Measurements from ENCODE around the gene NDUFB10. TPM values are rescaled to one million over a fixed set of nuclear protein-coding genes. Genes with fewer than 3 reads are reported as not detected.
"Not testable (repeated sequence)": the region's sequence is repeated elsewhere in the genome, so short reads cannot be mapped to it uniquely, and the experiment has no call there.

NDUFB10 gene
- total RNA-seq, 2 donors from 2014 or later, result 57.7 to 58.1 TPM

GRCh38 chr16:1918351-1919326, 40.7 kb upstream of the NDUFB10 start, which contains the start of gene HS3ST6:
Gene HS3ST6 (minus strand): TSS chr16:1918415. CDS start chr16:1918323, 92 bp downstream.
- H3K27me3 Mint-ChIP-seq, result peaks cover 60% of the 10 kb centered on the region
- no peak for ATAC-seq
- H3K4me1 Mint-ChIP-seq, result peaks cover 8% of the 10 kb centered on the region

GRCh38 chr16:1919327-1919998, 39.9 kb upstream of the NDUFB10 start:
- no peak for ATAC-seq
- H3K4me1 Mint-ChIP-seq, result peaks cover 8% of the 10 kb centered on the region
- H3K9me3 ChIP-seq (ENCODE audit: control insufficient read depth, low read length, poor library complexity, severe bottlenecking), result no peaks in the 10 kb centered on the region
- no peak for DNase-seq
- H3K27me3 Mint-ChIP-seq, result peaks cover 68% of the 10 kb centered on the region
- no peak overlapping the region for H3K27ac Mint-ChIP-seq
- peaks cover 7% of the 10 kb centered on the region for H3K36me3 Mint-ChIP-seq (ENCODE audit: low read depth)
- H3K4me3 Mint-ChIP-seq, result no peak overlapping the region

More at GRCh38 chr16:1918351-1919326, 40.7 kb upstream of the NDUFB10 start, which contains the start of gene HS3ST6:
- Mint-ChIP-seq H3K36me3 (ENCODE audit: low read depth) (peaks cover 7% of the 10 kb centered on the region), H3K27ac (no peak within 1 kb of the TSS), H3K4me3 (no peak within 1 kb of the TSS)
- no peak for DNase-seq
- H3K9me3 ChIP-seq (ENCODE audit: control insufficient read depth, low read length, poor library complexity, severe bottlenecking), result no peaks in the 10 kb centered on the region

- peaks cover 70% of the 10 kb centered on the region for H3K27me3 Mint-ChIP-seq
- H3K36me3 Mint-ChIP-seq (ENCODE audit: low read depth); H3K9me3 ChIP-seq (ENCODE audit: control insufficient read depth, low read length, poor library complexity, severe bottlenecking); ATAC-seq; H3K27ac Mint-ChIP-seq; H3K4me1 Mint-ChIP-seq; H3K4me3 Mint-ChIP-seq; DNase-seq: not testable (repeated sequence)
These were observed 39.2 kb upstream of the NDUFB10 start for GRCh38 chr16:1920122-1920521.

DNA sequence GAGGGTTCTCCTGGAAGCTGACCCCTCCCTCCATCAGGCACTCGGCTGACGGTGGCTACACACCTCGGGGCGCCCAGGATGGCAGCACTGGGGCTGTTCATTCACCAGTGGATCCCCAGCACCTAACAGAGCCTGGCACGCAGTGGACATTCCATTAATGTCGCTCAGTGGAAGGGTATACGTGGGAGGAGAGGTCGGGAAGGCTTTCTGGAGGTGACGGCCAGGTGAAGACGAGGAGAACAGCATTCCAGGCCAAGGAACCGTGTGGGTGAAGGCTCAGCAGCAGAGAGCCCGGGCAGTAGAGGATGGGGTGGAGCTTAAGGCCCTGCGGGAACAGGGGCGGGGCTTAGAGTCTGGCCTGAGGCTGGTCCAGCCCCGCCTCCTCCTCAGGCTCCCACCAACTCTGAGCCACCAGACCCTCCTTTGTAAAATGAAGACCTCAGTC, 38.6 kb upstream of the NDUFB10 start:
- no peaks in the 10 kb centered on the region for H3K9me3 ChIP-seq (ENCODE audit: control insufficient read depth, low read length, poor library complexity, severe bottlenecking)
- Mint-ChIP-seq H3K36me3 (ENCODE audit: low read depth) (peaks cover 7% of the 10 kb centered on the region), H3K27ac (no peak overlapping the region), H3K27me3 (peaks cover 63% of the 10 kb centered on the region), H3K4me1 (peaks cover 8% of the 10 kb centered on the region), H3K4me3 (no peak overlapping the region)
- ATAC-seq, result no peak
- DNase-seq, result no peak

DNA sequence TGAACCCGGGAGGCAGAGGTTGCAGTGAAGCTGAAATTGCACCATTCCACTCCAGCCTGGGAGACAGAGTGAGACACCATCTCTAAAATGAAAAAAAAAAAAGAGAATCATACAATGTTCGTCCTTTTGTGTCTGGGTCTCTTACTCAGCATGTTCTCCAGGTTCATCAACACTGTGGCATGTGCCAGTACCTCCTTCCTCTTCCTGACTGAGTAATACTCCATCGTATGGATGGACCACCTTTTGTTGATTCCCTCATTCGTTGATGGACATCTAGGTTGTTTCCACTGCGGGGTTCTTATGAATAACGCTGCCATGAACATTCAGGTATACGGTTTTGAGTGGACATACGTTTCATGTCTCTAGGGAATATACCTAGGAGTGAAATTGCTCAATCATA, 37.0 kb upstream of the NDUFB10 start:
- no peaks in the 10 kb centered on the region for H3K9me3 ChIP-seq (ENCODE audit: control insufficient read depth, low read length, poor library complexity, severe bottlenecking)
- ATAC-seq, result no peak
- H3K4me1 Mint-ChIP-seq, result peaks cover 6% of the 10 kb centered on the region
- no peak overlapping the region for H3K27ac Mint-ChIP-seq
- DNase-seq, result no peak
- peaks cover 48% of the 10 kb centered on the region for H3K27me3 Mint-ChIP-seq
- peaks cover 7% of the 10 kb centered on the region for H3K36me3 Mint-ChIP-seq (ENCODE audit: low read depth)
- no peak overlapping the region for H3K4me3 Mint-ChIP-seq

DNA sequence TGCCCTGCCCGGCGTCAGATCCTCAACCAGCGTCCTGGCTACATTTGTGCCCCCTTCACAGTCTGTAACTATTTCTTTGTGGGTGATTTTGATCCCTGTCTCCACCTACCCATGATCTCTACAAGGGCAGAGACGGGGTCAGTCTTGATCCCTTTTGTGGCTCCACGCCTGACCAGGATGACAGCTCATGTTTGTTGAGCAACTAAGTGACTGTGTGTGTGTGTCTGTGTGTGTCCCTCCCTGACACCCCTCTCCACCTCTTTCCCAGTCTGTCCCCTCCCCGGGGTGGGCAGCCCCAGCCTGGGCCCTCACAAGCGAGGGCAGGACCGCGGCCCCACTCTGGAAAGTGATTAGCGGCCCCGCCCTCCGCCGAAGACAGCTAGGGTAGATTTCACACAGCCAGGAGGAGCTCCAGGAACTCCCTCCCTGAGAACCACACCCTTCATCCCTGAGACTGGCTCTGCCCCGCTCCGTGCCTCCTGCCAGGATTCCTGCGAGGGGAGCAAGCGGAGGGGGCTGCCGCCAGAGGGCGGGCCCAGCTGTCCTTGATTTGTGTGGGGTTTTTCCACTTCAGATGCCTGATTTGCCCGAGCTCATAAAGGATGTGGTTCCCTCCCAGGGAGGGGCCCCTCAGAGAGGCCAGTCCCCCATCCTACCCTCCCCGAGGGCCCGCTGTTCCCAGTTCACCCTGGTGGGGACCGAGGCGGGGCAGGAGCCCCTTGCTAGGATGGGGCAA, 35.9 kb upstream of the NDUFB10 start:
- peaks cover 48% of the 10 kb centered on the region for H3K27me3 Mint-ChIP-seq
- ATAC-seq (no peak), DNase-seq (no peak)
- H3K27ac Mint-ChIP-seq, result no peak overlapping the region
- no peaks in the 10 kb centered on the region for H3K9me3 ChIP-seq (ENCODE audit: control insufficient read depth, low read length, poor library complexity, severe bottlenecking)
- H3K4me1 Mint-ChIP-seq, result peaks cover 6% of the 10 kb centered on the region
- H3K36me3 Mint-ChIP-seq (ENCODE audit: low read depth), result peaks cover 7% of the 10 kb centered on the region
- no peak overlapping the region for H3K4me3 Mint-ChIP-seq

DNA sequence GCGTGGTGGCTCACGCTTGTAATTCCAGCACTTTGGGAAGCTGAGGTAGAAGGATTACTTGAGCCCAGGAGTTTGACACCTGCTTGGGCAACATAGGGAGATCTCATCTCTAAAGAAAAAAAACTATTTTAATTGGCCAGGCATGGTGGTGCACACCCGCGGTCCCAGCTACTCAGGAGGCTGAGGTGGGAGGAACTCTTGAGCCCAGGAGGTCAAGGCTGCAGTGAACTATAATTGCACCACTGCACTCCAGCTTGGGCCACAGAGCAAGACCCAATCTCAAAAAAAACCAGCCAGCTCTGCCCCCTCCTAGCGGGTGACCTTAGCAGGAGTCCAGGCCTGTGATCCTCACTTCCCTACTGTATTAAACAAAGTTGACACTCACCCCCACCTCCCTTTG, 35.2 kb upstream of the NDUFB10 start:
- DNase-seq (no peak), ATAC-seq (no peak)
- Mint-ChIP-seq H3K27ac (no peak overlapping the region), H3K4me1 (peaks cover 7% of the 10 kb centered on the region), H3K4me3 (no peak overlapping the region), H3K36me3 (ENCODE audit: low read depth) (peaks cover 7% of the 10 kb centered on the region), H3K27me3 (peaks cover 48% of the 10 kb centered on the region)
- H3K9me3 ChIP-seq (ENCODE audit: control insufficient read depth, low read length, poor library complexity, severe bottlenecking), result no peaks in the 10 kb centered on the region

DNA sequence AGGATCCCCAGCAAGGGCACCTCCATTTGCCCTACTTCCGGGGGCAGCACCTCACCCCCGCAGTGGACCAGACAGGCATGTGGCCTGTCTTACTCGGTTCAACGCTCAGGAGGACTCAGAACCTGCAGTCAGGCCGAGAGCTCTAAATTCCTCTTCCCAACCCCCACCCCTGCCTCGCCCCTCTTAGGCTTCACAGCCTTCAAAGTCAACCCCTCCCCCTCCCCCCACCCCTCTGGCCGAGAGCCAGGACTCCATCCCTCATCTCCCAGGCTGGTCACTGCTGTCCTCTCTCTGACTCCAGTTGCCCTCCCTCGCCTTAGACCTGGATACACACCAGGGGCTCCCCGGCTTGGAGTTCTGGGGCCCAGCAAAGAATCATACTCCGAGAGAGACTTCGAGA, 33.1 kb upstream of the NDUFB10 start:
- H3K27me3 Mint-ChIP-seq, result peaks cover 36% of the 10 kb centered on the region
- DNase-seq (no peak), ATAC-seq (no peak)
- H3K4me1 Mint-ChIP-seq, result peaks cover 7% of the 10 kb centered on the region
- peaks cover under 1% of the 10 kb centered on the region for H3K36me3 Mint-ChIP-seq (ENCODE audit: low read depth)
- no peaks in the 10 kb centered on the region for H3K9me3 ChIP-seq (ENCODE audit: control insufficient read depth, low read length, poor library complexity, severe bottlenecking)
- no peak overlapping the region for H3K27ac Mint-ChIP-seq
- H3K4me3 Mint-ChIP-seq, result no peak overlapping the region

GRCh38 chr16:1929105-1929504, 30.2 kb upstream of the NDUFB10 start:
- no peaks in the 10 kb centered on the region for H3K9me3 ChIP-seq (ENCODE audit: control insufficient read depth, low read length, poor library complexity, severe bottlenecking)
- no peaks in the 10 kb centered on the region for H3K36me3 Mint-ChIP-seq (ENCODE audit: low read depth)
- ATAC-seq (peak; percentile 11), DNase-seq (no peak)
- no peak overlapping the region for H3K27ac Mint-ChIP-seq
- H3K4me3 Mint-ChIP-seq, result peak overlapping the region; percentile 73
- peaks cover 9% of the 10 kb centered on the region for H3K27me3 Mint-ChIP-seq
- H3K4me1 Mint-ChIP-seq, result peaks cover 6% of the 10 kb centered on the region

- Mint-ChIP-seq H3K4me1 (peaks cover 2% of the 10 kb centered on the region), H3K4me3 (peak overlapping the region; percentile 49), H3K27me3 (peaks cover 2% of the 10 kb centered on the region), H3K36me3 (ENCODE audit: low read depth) (no peaks in the 10 kb centered on the region), H3K27ac (no peak overlapping the region)
- peak; percentile 87 to 97 (median 94) for DNase-seq
- ATAC-seq, result peak; percentile 99
- H3K9me3 ChIP-seq (ENCODE audit: control insufficient read depth, low read length, poor library complexity, severe bottlenecking), result no peaks in the 10 kb centered on the region
These were observed 29.6 kb upstream of the NDUFB10 start for GRCh38 chr16:1929578-1930337.

- DNase-seq (no peak), ATAC-seq (no peak)
- Mint-ChIP-seq H3K27ac (no peak overlapping the region), H3K4me1 (peaks cover 2% of the 10 kb centered on the region), H3K4me3 (peak overlapping the region; percentile 28), H3K36me3 (ENCODE audit: low read depth) (no peaks in the 10 kb centered on the region), H3K27me3 (no peaks in the 10 kb centered on the region)
- H3K9me3 ChIP-seq (ENCODE audit: control insufficient read depth, low read length, poor library complexity, severe bottlenecking), result no peaks in the 10 kb centered on the region
These were observed 29.0 kb upstream of the NDUFB10 start for GRCh38 chr16:1930338-1930720.

Data from T-helper 17 cell (primary cell).